ENCODE data around the gene PHLPP2.

Gene PHLPP2

DNA sequence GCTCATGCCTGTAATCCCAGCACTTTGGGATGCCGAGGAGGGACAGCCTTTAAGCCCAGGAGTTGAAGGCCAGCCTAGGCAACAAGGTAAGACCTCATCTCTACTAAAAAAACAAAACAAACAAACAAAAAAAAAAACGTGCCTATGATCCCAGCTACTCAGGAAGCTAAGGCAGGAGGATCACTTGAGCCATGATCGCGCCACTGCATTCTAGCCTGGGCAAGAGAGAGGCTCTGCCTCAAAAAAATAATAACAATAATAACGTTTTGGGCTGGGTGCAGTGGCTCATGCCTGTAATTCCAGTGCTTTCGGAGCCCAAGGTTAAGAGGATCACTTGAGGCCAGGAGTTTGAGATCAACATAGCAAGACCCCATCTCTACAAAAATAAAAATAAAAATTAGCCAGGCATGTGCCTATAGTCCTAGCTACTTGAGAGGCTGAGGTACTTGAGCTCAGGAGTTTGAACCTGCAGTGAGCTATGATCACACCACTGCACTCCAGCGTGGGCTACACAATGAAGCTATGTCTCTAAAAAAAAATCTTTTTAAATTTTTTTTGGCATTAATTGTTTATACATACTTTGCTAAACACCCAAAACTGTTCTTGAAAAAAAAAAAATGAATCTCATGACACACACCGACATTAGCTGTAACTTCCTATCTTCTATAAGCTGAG lies 3.3 kb downstream of the PHLPP2 start:
- Histone ChIP-seq H3K27me3 (ENCODE audit: control insufficient read depth, insufficient read depth, low read length) (no peaks in the 10 kb centered on the region), H3K9me3 (ENCODE audit: control insufficient read depth, insufficient read depth, low read length) (no peaks in the 10 kb centered on the region), H3K4me1 (ENCODE audit: control insufficient read depth, insufficient read depth, low read length) (no peaks in the 10 kb centered on the region), H3K36me3 (ENCODE audit: control insufficient read depth, insufficient read depth, low read length) (no peaks in the 10 kb centered on the region), H3K27ac (ENCODE audit: low read length) (no peak overlapping the region), H3K4me3 (ENCODE audit: low read length) (no peak overlapping the region)
- no CpG with 5 or more reads among the region's 8 CpGs for WGBS (ENCODE audit: insufficient coverage, insufficient read length)
- DNase-seq (ENCODE audit: low read depth, low spot score): no peak

DNA sequence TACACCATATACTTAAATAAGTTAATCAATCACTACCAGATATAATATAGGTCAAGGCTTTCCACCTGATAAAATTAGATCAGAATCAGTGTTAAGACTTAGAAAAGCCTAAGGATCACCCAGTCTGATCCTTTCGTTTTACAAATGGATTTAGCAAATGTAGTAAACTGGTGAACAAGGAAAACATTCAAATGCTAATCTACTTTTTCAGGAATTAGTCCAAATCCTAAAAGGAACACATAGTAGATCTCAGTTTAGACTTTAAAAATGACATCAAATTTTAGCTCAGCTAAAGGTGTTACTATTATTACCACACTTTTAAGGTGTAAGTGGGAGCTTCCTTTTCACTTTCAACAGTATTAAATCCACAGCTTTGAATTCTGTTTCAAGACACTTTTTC lies 12.0 kb downstream of the PHLPP2 start:
- H3K4me1 ChIP-seq (ENCODE audit: control insufficient read depth, insufficient read depth, low read length): peaks cover 5% of the 10 kb centered on the region; the same call in 1 of the 2 replicates
- WGBS (ENCODE audit: insufficient coverage, insufficient read length): no CpG with 5 or more reads among the region's 1 CpG
- H3K36me3 ChIP-seq (ENCODE audit: control insufficient read depth, insufficient read depth, low read length): no peaks in the 10 kb centered on the region
- H3K27me3 ChIP-seq (ENCODE audit: control insufficient read depth, insufficient read depth, low read length): no peaks in the 10 kb centered on the region
- no peak overlapping the region for H3K4me3 ChIP-seq (ENCODE audit: low read length)
- no peaks in the 10 kb centered on the region for H3K9me3 ChIP-seq (ENCODE audit: control insufficient read depth, insufficient read depth, low read length)
- no peak overlapping the region for H3K27ac ChIP-seq (ENCODE audit: low read length)
- DNase-seq (ENCODE audit: low read depth, low spot score): no peak

DNA sequence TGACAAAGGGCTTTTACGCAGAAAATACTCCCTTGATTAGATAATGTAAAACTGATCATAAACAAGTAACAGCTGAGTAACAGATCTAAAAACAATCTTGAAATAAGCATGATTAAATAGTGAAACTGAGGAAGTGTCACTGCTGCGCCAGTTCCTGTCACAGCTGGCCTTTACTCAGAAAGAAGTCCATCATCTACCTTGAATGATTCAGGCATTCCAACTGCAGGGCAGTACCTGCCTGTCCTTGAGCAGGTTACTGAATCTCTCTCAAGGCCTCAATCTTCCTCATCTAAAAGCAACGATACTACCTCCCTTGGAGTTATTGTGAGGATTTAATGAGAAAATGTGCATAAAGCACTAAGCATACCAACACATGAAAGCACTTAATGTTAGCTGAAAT lies 12.7 kb downstream of the PHLPP2 start:
- no peaks in the 10 kb centered on the region for H3K27me3 ChIP-seq (ENCODE audit: control insufficient read depth, insufficient read depth, low read length)
- H3K27ac ChIP-seq (ENCODE audit: low read length): no peak overlapping the region
- H3K4me3 ChIP-seq (ENCODE audit: low read length): no peak overlapping the region
- no peaks in the 10 kb centered on the region for H3K9me3 ChIP-seq (ENCODE audit: control insufficient read depth, insufficient read depth, low read length)
- no CpG with 5 or more reads among the region's 3 CpGs for WGBS (ENCODE audit: insufficient coverage, insufficient read length)
- H3K4me1 ChIP-seq (ENCODE audit: control insufficient read depth, insufficient read depth, low read length): peaks cover 7% of the 10 kb centered on the region; the same call in 1 of the 2 replicates
- no peaks in the 10 kb centered on the region for H3K36me3 ChIP-seq (ENCODE audit: control insufficient read depth, insufficient read depth, low read length)
- DNase-seq (ENCODE audit: low read depth, low spot score): no peak

DNA sequence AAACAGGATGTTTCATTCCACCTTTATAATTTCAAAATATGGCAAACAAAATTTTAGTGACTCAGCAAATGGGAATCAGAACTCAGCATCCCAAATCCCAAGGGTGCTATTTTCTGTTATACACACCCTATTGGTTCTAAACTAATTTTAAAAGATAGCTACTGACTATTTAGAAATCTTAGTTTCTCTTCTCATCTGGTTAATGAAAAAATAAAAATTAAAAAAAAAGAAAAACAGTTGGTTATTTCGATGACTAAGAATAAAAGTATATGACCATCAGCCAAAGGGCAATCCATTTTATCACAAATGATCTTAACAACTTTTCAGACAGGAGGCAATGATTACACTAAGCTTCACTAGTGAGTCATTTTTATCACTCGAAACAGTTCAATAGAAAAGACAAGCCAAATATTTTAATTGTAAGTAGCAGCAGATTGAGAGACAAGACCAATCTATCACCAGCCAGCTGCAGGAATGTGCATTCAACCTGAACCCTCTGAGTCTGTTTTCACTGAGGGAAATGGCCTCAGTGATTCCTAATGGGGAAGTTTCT lies 15.2 kb downstream of the PHLPP2 start:
- no CpG with 5 or more reads among the region's 2 CpGs for WGBS (ENCODE audit: insufficient coverage, insufficient read length)
- no peaks in the 10 kb centered on the region for H3K9me3 ChIP-seq (ENCODE audit: control insufficient read depth, insufficient read depth, low read length)

DNA sequence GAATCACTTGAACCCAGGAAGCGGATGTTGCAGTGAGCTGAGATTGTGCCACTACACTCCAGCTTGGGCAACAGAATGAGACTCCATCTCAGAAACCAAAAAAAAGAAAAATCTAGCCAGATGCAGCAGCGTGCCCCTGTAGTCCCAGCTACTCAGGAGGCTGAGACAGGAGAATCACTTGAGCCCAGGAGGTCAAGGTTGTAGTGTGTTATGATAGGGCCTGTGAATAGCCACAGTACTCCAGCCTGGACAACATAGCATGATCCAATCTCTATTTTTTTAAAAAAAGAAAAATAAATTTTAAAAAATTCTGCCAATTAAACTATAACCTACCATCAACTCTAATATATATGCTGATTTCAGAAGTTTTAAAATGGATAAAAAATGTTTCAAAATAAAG lies 15.8 kb downstream of the PHLPP2 start:
- WGBS (ENCODE audit: insufficient coverage, insufficient read length): no CpG with 5 or more reads among the region's 2 CpGs
- Histone ChIP-seq H3K4me1 (ENCODE audit: control insufficient read depth, insufficient read depth, low read length) (peaks cover 7% of the 10 kb centered on the region; the same call in 1 of the 2 replicates), H3K36me3 (ENCODE audit: control insufficient read depth, insufficient read depth, low read length) (no peaks in the 10 kb centered on the region), H3K4me3 (ENCODE audit: low read length) (no peak overlapping the region), H3K27ac (ENCODE audit: low read length) (no peak overlapping the region), H3K27me3 (ENCODE audit: control insufficient read depth, insufficient read depth, low read length) (no peaks in the 10 kb centered on the region), H3K9me3 (ENCODE audit: control insufficient read depth, insufficient read depth, low read length) (no peaks in the 10 kb centered on the region)
- DNase-seq (ENCODE audit: low read depth, low spot score): no peak

More for the DNA sequence above, 15.2 kb downstream of the PHLPP2 start:
- no peak for DNase-seq (ENCODE audit: low read depth, low spot score)
- H3K4me1 ChIP-seq (ENCODE audit: control insufficient read depth, insufficient read depth, low read length): peaks cover 7% of the 10 kb centered on the region; the same call in 1 of the 2 replicates
- H3K36me3 ChIP-seq (ENCODE audit: control insufficient read depth, insufficient read depth, low read length): no peaks in the 10 kb centered on the region
- no peaks in the 10 kb centered on the region for H3K27me3 ChIP-seq (ENCODE audit: control insufficient read depth, insufficient read depth, low read length)
- no peak overlapping the region for H3K27ac ChIP-seq (ENCODE audit: low read length)
- no peak overlapping the region for H3K4me3 ChIP-seq (ENCODE audit: low read length)

DNA sequence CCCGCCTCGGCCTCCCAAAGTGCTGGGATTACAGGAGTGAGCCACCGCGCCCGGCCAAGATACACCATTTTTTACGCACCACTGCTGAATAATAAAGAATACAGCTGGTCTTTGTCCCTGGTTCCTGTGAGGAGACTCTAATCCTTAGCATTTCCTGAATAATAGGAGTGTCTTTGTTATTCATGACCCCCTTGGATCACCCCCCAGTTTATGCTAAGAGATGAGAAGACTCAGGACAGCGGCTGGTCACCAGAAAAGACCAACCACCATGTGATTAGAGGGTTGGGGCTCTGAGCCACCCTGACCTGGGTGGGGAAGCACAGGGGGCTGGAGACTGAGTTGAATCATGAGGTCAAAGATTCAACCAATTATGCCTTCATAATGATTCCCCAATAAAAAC lies 17.3 kb downstream of the PHLPP2 start:
- Histone ChIP-seq H3K27me3 (ENCODE audit: control insufficient read depth, insufficient read depth, low read length) (no peaks in the 10 kb centered on the region), H3K9me3 (ENCODE audit: control insufficient read depth, insufficient read depth, low read length) (no peaks in the 10 kb centered on the region), H3K4me1 (ENCODE audit: control insufficient read depth, insufficient read depth, low read length) (peaks cover 7% of the 10 kb centered on the region; the same call in 1 of the 2 replicates), H3K27ac (ENCODE audit: low read length) (no peak overlapping the region), H3K4me3 (ENCODE audit: low read length) (no peak overlapping the region), H3K36me3 (ENCODE audit: control insufficient read depth, insufficient read depth, low read length) (no peaks in the 10 kb centered on the region)
- DNase-seq (ENCODE audit: low read depth, low spot score): no peak
- WGBS (ENCODE audit: insufficient coverage, insufficient read length): no CpG with 5 or more reads among the region's 7 CpGs

DNA sequence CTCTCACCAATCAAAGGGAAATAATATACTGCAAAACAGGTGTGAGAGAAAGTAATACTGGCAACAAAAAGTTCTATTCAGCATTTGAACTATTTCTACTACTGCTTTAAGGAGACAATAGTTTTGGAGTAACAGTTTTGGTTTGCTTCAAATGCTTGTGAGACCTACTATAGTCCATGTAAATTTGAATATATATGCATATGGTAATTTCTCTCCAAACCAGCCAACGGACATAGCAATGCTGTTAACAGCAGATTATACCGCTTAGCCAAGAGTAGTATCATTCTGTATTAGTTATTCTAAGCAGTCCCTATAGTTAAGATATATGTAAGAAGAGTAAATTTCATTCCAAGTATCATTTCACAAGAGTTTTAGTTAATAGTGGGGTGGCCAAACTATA lies 18.5 kb downstream of the PHLPP2 start:
- H3K4me3 ChIP-seq (ENCODE audit: low read length): no peak overlapping the region
- H3K4me1 ChIP-seq (ENCODE audit: control insufficient read depth, insufficient read depth, low read length): peaks cover 5% of the 10 kb centered on the region; the same call in 1 of the 2 replicates
- DNase-seq (ENCODE audit: low read depth, low spot score): no peak
- WGBS (ENCODE audit: insufficient coverage, insufficient read length): no CpG with 5 or more reads among the region's 2 CpGs
- H3K9me3 ChIP-seq (ENCODE audit: control insufficient read depth, insufficient read depth, low read length): no peaks in the 10 kb centered on the region
- H3K27me3 ChIP-seq (ENCODE audit: control insufficient read depth, insufficient read depth, low read length): no peaks in the 10 kb centered on the region
- H3K36me3 ChIP-seq (ENCODE audit: control insufficient read depth, insufficient read depth, low read length): no peaks in the 10 kb centered on the region
- no peak overlapping the region for H3K27ac ChIP-seq (ENCODE audit: low read length)

DNA sequence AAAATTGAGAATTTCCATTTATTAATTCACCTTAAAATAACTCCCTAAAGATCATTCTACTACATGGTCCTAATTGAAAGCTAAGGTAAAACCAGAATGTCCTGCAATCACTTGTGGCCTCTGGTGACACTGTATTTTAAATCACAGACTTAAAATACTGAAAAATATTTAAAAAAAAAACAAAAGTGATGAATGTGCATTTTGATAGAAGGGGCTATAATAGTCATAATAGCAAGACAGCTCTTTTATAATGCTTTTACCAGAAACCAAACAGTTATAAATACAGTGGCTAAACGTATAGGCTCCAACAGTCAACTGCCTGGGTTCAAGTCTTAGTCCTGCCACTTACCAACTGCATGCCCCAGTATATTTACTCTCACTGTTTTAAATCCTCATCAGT lies 21.2 kb downstream of the PHLPP2 start:
- Histone ChIP-seq H3K4me3 (ENCODE audit: low read length) (no peak overlapping the region), H3K36me3 (ENCODE audit: control insufficient read depth, insufficient read depth, low read length) (no peaks in the 10 kb centered on the region; the same call in 1 of the 2 replicates), H3K4me1 (ENCODE audit: control insufficient read depth, insufficient read depth, low read length) (peaks cover 5% of the 10 kb centered on the region; the same call in 1 of the 2 replicates), H3K27ac (ENCODE audit: low read length) (no peak overlapping the region), H3K27me3 (ENCODE audit: control insufficient read depth, insufficient read depth, low read length) (no peaks in the 10 kb centered on the region), H3K9me3 (ENCODE audit: control insufficient read depth, insufficient read depth, low read length) (no peaks in the 10 kb centered on the region)
- no CpG with 5 or more reads among the region's 1 CpG for WGBS (ENCODE audit: insufficient coverage, insufficient read length)
- DNase-seq (ENCODE audit: low read depth, low spot score): no peak

DNA sequence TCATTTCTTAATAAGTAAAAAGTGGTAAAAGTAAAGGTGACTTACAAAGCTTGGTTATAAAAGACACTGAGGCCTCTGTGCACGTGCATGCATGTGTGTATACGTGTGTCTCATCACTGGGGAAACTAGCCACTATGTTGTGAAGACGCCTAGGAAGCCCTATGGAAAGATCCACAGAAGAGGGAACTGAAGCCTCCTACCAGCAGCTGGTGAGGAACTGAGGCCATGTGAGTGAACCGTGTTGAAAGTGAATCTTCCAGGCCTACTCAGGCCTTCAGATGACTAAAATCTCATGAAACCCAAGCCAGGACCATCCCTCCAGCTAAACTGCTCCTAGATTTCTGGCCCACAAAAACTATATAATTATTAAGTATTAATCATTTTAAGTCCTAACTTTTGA lies 23.7 kb downstream of the PHLPP2 start:
- Histone ChIP-seq H3K27ac (ENCODE audit: low read length) (no peak overlapping the region), H3K4me1 (ENCODE audit: control insufficient read depth, insufficient read depth, low read length) (no peaks in the 10 kb centered on the region), H3K27me3 (ENCODE audit: control insufficient read depth, insufficient read depth, low read length) (no peaks in the 10 kb centered on the region), H3K36me3 (ENCODE audit: control insufficient read depth, insufficient read depth, low read length) (no peaks in the 10 kb centered on the region; the same call in 1 of the 2 replicates), H3K4me3 (ENCODE audit: low read length) (no peak overlapping the region), H3K9me3 (ENCODE audit: control insufficient read depth, insufficient read depth, low read length) (no peaks in the 10 kb centered on the region)
- DNase-seq (ENCODE audit: low read depth, low spot score): no peak
- no CpG with 5 or more reads among the region's 4 CpGs for WGBS (ENCODE audit: insufficient coverage, insufficient read length)

DNA sequence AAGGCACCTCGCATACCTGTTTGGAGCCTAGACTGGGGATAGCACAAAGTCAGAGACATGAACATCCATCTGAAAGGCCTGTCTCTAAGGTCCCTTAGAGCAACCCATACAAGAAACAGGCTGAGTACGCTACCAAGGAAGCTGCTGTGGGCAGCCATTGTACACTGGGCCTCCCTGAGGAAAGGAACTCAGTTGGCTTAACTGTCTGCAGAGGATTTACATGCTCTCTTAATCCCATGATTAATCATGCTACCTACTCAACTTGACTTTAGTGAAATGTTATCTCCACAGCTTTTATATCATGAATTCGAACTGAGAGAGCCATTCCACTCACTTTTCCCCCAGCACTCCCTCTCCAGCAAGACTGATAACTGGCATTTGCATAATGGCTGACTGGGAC lies 26.0 kb downstream of the PHLPP2 start:
- H3K27ac ChIP-seq (ENCODE audit: low read length): no peak overlapping the region
- no peak for DNase-seq (ENCODE audit: low read depth, low spot score)
- H3K36me3 ChIP-seq (ENCODE audit: control insufficient read depth, insufficient read depth, low read length): no peaks in the 10 kb centered on the region; the same call in 1 of the 2 replicates
- no peaks in the 10 kb centered on the region for H3K27me3 ChIP-seq (ENCODE audit: control insufficient read depth, insufficient read depth, low read length)
- no peaks in the 10 kb centered on the region for H3K4me1 ChIP-seq (ENCODE audit: control insufficient read depth, insufficient read depth, low read length)
- H3K9me3 ChIP-seq (ENCODE audit: control insufficient read depth, insufficient read depth, low read length): no peaks in the 10 kb centered on the region
- WGBS (ENCODE audit: insufficient coverage, insufficient read length): no CpG with 5 or more reads among the region's 3 CpGs
- no peak overlapping the region for H3K4me3 ChIP-seq (ENCODE audit: low read length)

DNA sequence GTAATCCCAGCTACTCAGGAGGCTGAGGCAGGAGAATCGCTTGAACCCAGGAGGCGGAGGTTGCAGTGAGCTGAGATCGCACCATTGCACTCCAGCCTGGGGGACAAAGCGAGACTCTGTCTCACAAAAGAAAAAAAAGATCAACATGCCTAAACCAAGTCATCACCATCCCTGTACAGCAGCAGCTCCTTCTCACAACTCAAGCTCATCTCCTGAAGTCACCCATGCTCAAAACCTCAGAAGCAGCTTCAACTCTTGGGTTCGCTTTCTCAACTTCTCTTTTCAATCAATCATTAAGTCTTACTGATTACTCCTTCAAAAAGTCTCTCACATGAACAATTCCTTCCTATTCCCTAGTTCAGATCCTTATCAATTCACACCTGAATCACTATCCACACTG lies 31.3 kb downstream of the PHLPP2 start:
- no CpG with 5 or more reads among the region's 5 CpGs for WGBS (ENCODE audit: insufficient coverage, insufficient read length)
- no peaks in the 10 kb centered on the region for H3K27me3 ChIP-seq (ENCODE audit: control insufficient read depth, insufficient read depth, low read length)
- H3K27ac ChIP-seq (ENCODE audit: low read length): no peak overlapping the region
- DNase-seq (ENCODE audit: low read depth, low spot score): no peak
- H3K36me3 ChIP-seq (ENCODE audit: control insufficient read depth, insufficient read depth, low read length): no peaks in the 10 kb centered on the region
- no peaks in the 10 kb centered on the region for H3K4me1 ChIP-seq (ENCODE audit: control insufficient read depth, insufficient read depth, low read length)
- H3K9me3 ChIP-seq (ENCODE audit: control insufficient read depth, insufficient read depth, low read length): no peaks in the 10 kb centered on the region
- no peak overlapping the region for H3K4me3 ChIP-seq (ENCODE audit: low read length)

Data from iPS DF 6.9 (cell line).